ENCODE measurements around the gene LMF1.

DNA sequence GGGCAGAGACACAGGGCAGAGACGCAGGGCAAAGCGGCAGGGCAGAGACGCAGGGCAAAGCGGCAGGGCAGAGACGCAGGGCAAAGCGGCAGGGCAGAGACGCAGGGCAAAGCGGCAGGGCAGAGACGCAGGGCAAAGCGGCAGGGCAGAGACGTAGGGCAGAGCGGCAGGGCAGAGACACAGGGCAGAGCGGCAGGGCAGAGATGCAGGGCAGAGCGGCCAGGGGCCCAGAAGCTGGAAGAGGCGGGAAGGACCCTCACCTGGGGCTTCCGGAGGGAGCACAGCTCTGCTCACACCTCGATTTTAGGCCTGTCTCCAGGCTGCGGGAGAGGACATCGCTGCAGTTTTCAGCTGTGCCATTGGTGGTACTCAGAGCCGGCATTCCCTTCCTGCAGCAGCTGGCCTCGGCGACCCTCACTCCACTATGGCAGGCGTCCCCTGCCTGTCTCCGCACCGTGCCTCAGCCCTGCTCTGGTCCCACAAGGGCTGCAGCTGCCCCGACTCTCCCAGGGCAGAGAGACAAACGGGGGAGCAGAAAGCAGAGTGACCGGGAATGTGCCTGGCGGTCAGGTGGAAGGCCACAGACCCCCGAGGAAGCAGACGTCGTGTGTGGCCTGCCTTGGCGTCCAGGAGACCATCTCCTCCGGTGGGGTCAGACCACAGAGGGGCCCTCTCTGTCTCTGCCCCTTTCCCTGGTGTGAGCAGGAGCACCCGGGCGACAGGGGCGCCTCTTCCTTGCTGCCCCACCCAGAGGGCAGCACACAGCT is 40.7 kb upstream of the LMF1 start:
- TF ChIP-seq EZH2 (IDR thresholded peaks at IDR 0.05; ENCODE audit: borderline replicate concordance, insufficient read depth, low read length, poor library complexity, severe bottlenecking) = no peak
- TF ChIP-seq, protein P1, sequence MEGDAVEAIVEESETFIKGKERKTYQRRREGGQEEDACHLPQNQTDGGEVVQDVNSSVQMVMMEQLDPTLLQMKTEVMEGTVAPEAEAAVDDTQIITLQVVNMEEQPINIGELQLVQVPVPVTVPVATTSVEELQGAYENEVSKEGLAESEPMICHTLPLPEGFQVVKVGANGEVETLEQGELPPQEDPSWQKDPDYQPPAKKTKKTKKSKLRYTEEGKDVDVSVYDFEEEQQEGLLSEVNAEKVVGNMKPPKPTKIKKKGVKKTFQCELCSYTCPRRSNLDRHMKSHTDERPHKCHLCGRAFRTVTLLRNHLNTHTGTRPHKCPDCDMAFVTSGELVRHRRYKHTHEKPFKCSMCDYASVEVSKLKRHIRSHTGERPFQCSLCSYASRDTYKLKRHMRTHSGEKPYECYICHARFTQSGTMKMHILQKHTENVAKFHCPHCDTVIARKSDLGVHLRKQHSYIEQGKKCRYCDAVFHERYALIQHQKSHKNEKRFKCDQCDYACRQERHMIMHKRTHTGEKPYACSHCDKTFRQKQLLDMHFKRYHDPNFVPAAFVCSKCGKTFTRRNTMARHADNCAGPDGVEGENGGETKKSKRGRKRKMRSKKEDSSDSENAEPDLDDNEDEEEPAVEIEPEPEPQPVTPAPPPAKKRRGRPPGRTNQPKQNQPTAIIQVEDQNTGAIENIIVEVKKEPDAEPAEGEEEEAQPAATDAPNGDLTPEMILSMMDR (IDR thresholded peaks at IDR 0.05; ENCODE audit: poor library complexity, severe bottlenecking) = no peak
- TF ChIP-seq SMC3 (conservative IDR thresholded peaks at IDR 0.05; ENCODE audit: poor library complexity) = no peak

Measured in neural cell (in vitro differentiated cells).